ENCODE results near the gene DENND2C.

- no peak for TF ChIP-seq CTCF (conservative IDR thresholded peaks at IDR 0.05; ENCODE audit: low read length)
- TF ChIP-seq EZH2phosphoT487 (IDR thresholded peaks at IDR 0.05; ENCODE audit: borderline replicate concordance, low read depth, low read length), result no peak
Measured at GRCh38 chr1:114540821-114541220, 129.0 kb downstream of the DENND2C start.

Measured in OCI-LY7 (cell line).